ENCODE results near the gene NEU1.

NEU1 gene

DNA sequence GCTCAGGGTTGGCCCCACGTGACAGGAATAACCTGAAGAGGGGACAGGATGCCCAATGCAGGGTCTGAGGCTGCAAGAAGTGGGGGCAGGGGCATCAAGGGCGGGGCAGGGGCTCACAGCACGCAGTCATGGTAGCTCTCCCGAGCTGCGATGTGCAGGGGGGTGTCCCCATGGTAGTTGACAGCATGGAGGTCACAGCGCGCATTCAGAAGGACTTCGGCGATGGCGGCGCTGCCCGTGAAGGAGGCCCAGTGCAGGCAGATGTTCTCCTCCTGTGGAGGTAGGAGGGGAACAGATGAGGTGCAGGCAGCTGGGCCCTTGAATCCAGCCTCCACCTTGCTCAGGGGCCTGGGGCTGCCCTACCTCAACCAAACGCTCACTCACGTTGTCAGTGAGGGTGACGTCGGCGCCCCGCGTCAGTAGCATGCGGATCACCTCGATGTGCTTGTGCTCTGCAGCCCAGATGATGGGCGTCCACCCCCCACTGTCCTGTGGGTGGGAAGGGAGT, 22.0 kb upstream of the NEU1 start:
- TF ChIP-seq GATA1 (IDR thresholded peaks at IDR 0.05; ENCODE audit: low read depth, low read length) (no peak), POLR2A (IDR thresholded peaks at IDR 0.05; ENCODE audit: low read length) (no peak)
- no peak for DNase-seq

DNA sequence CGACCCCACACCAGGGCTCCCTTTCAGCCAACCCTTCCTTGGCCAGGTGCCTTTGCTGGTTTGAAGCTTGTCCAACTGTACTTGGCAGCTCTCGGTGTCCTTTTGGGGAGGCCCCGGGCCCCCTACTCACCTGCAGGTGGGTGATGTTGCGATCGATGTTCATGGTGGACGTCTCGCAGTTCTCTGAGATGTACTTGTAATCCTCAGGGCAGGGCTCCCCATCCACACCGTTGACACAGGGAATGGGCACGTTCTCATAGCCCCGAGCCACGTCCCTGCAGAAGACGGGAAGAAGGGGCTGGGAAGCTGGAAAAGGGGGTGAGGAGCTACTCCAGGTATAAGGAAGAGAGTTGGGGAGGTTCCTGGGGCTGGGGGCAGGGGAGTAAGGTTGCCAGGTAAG, 21.1 kb upstream of the NEU1 start:
- no peak for TF ChIP-seq POLR2A (IDR thresholded peaks at IDR 0.05; ENCODE audit: low read length)
- no peak for TF ChIP-seq GATA1 (IDR thresholded peaks at IDR 0.05; ENCODE audit: low read depth, low read length)
- DNase-seq: no peak

DNA sequence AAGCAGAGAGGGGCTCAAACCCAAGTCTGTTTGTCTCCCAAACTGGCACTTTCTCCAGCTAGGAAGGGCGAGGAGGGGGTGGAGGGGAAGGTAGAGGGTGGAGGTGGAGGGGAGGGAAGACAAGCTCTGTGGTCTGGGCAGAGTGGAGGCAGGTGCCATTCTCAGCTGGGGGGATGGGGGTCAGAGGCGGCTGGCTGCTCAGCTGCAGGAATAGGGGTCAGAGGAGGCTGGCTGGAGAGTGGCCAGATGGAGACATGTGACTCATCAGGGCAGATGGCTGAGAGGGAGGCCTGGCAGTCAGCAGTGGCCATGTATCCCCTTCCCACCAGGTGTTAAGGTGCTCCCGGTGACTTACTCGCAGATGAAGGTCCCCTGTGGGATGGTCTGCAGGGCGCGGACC, 19.7 kb upstream of the NEU1 start:
- no peak for DNase-seq
- TF ChIP-seq POLR2A (IDR thresholded peaks at IDR 0.05; ENCODE audit: low read length) (no peak), GATA1 (IDR thresholded peaks at IDR 0.05; ENCODE audit: low read depth, low read length) (no peak)

DNA sequence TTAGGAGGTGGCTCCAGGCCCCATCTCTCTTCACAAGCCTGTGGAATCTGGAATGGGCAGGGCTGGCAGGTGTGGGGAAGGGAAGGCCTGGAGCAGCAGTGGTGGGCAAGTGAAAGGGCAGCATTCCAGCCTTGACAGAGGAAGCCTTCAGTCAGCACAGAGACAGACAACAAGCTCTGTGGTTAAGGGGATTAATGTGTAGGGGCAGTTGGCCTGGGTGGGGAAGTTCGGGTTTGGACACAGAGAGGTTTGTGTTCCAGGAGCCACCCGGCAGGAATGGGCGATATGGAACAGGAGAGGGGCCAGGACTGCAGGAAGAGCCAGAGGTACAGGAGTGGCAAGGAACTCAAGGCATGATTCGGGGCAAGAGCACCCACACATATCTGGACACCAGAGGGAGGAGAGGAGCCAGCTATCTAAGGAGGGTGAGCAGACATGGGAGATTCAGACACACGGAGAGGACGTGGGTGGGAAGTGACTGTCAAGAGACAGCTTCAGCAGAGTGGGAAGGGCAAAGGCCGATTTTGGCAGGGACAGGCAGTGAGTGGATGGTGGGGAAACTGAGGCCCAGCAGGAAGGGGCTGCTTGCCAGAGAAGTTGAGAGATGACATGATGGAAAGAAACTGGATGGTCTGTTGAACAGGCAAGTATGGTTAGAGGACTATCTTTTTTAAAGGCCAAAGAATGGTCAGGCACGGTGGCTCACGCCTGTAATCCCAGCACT, 18.7 kb upstream of the NEU1 start:
- no peak for DNase-seq
- no peak for TF ChIP-seq GATA1 (IDR thresholded peaks at IDR 0.05; ENCODE audit: low read depth, low read length)
- no peak for TF ChIP-seq POLR2A (IDR thresholded peaks at IDR 0.05; ENCODE audit: low read length)

DNA sequence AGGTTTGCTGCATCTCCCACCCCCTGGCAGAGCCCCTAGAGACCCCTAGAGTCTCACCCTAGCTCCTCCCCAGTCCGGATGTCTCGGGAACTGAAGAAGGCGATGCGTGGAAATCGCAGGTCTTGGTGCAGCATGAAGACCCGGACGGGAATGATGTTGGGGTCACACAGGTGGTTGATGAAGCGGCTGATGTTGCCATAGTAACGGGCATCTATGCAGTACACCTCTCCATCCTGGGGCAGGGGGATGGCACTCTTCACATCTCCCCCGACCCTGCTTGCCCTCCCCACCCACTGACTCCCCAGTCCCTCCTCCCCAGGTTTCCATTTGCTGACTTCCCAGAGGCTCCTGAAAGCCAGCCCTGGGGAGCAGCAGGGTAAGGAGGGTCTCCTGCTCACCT, 18.0 kb upstream of the NEU1 start:
- no peak for DNase-seq
- TF ChIP-seq POLR2A (IDR thresholded peaks at IDR 0.05; ENCODE audit: low read length): no peak

DNA sequence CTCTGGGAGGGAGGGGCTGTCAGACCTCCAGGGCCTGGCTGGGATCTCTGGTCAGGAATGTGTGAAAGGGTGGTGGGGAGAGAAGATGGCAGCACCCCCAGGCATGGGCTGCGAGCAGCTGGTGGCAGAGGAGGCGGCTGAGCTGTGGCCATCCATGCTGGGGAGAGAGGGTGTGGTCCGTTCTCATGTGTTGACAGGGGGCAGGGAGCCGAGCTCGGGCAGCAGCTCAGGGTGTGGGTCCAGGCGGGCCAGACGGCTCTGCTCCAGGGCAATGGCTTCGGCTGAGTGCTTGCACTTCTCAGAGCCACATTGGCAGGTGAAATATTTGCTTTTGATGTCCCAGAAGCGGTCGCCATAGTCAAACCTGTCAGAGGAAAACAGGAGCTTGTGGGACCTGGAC, 17.3 kb upstream of the NEU1 start:
- no peak for DNase-seq
- TF ChIP-seq POLR2A (IDR thresholded peaks at IDR 0.05; ENCODE audit: low read length) (no peak), GATA1 (IDR thresholded peaks at IDR 0.05; ENCODE audit: low read depth, low read length) (no peak)

DNA sequence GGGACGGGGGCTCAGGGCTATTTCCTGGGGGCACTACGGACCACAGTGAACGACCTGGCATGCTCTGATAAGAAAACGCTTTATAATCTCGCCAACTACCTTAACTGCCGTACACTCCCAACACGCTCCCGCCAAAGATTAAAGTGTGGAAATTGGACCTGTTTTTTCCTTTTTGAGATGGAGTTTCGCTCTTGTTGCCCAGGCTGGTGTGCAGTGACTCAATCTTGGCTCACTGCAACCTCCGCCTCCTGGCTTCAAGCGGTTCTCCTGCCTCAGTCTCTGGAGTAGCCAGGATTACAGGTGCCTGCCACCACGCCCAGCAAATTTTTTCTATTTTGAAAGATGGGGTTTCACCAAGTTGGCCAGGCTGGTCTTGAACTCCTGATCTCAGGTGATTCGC, 16.5 kb upstream of the NEU1 start:
- DNase-seq: no peak
- TF ChIP-seq POLR2A (IDR thresholded peaks at IDR 0.05; ENCODE audit: low read length): no peak
- TF ChIP-seq GATA1 (IDR thresholded peaks at IDR 0.05; ENCODE audit: low read depth, low read length): no peak

DNA sequence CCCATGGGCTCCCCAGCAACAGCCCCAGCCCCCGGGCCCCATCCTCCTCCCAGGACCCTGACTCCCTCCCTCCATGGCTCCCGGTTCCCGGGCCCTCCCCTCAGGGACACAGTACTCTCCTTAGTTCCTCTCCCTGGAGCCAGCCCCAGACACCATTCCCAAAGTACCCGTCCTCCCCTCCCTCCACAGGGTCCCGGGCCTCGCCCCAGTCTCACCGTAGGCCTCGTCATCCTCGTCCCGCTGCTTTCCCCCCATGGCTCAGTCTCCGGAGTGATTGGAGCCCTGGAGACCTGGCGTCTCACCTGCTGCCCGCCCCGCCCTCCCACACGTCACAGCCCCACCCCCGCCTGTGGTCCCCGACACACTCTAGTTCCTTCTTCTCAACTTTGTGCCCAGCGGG, 16.1 kb upstream of the NEU1 start, which contains the start of gene SLC44A4:
SLC44A4 (minus strand) TSS at position 272 of the 400 bp plus-strand sequence; CDS start at position 255, 17 bp downstream.
- TF ChIP-seq POLR2A (IDR thresholded peaks at IDR 0.05; ENCODE audit: low read length): no peak
- no peak for TF ChIP-seq GATA1 (IDR thresholded peaks at IDR 0.05; ENCODE audit: low read depth, low read length)
- no peak for DNase-seq

DNA sequence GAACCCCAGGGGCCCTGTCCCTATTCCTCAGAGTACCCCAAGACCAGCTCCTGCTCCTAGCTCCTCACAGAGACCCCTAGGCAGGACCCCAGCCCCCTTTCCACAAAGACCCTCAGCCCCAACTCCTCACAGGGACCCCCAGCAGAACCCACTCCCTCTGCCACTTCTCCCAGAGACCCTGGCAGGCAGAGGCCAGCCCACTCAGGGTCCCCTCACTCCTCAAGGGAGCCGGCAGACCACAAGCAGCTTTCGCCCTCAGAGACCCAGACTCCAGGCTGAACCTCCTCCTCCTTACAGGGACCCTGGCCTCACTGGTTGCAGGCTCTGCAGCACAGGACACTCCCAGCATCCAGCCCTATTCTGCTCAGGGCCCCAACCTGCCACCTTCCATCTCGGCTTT, 15.6 kb upstream of the NEU1 start:
- no peak for DNase-seq
- TF ChIP-seq GATA1 (IDR thresholded peaks at IDR 0.05; ENCODE audit: low read depth, low read length) (no peak), POLR2A (IDR thresholded peaks at IDR 0.05; ENCODE audit: low read length) (no peak)

DNA sequence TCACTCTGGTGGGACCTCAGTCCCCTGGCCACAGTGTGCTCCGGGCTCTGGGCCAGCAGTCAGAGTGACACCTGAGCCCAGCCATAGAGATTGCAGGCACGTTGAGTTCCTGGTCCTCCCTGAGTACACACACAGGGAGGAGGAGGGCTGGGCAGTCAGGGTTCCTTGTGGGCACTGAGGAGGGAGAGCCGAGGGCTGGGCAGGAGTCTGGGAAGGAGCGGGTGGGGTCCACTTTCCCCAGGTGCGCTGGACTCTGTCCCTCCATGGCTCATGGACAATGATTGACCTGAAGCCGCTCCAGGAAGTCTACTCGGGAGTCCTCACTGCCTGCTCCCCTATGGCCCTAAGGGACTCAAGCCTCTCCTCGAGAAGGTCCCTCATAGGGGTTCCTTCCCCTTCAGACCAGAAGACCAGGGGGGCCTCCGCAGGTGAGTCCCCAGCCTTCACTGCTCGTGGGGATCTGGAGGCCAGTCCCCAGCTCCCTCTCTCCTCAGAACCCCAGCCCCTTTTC, 15.1 kb upstream of the NEU1 start:
- TF ChIP-seq POLR2A (IDR thresholded peaks at IDR 0.05; ENCODE audit: low read length): no peak
- no peak for DNase-seq

DNA sequence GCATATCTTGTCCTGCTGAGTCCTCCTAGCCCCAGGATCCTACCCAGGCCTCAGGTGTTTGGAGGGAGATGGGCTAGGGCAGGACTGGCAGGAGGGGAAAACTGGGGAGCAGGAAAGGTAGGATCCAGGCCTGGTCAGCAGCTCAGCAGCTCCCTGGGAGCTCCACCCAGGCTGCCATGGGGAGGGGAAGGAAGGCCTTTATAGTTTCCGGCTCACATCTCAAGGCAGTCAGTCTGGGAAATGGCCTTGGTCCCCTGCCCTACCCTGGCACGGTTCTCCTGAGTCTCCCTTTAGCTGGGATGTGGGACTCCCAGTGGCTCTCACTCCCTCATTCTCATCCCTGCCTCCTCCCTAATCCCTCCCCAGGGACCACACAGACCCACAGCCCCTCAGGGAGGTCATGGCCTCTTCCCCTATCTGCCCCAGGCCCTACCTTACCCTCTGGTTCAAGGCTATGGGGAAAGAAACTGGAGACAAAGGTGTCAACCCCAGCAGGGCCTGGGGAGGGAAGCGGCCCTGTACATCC, 14.6 kb upstream of the NEU1 start:
- no peak for DNase-seq
- no peak for TF ChIP-seq GATA1 (IDR thresholded peaks at IDR 0.05; ENCODE audit: low read depth, low read length)
- no peak for TF ChIP-seq POLR2A (IDR thresholded peaks at IDR 0.05; ENCODE audit: low read length)

DNA sequence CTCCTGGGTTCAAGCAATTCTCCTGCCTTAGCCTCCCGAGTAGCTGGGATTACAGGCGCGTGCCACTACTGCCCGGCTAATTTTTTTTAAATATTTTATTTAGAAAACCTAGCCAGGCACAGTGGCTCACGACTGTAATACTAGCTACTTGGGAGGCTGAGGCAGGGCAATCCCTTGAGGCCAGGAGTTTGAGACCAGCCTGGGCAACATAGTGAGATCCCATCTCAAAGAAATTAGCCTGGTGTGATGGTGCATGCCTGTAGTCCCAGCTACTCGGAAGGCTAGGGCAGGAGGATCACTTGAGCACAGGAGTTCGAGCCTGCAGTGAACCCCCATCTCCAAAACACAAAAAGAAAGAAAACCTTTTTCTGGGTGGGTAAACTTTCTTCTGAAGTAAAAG, 13.7 kb upstream of the NEU1 start:
- no peak for TF ChIP-seq GATA1 (IDR thresholded peaks at IDR 0.05; ENCODE audit: low read depth, low read length)
- no peak for TF ChIP-seq POLR2A (IDR thresholded peaks at IDR 0.05; ENCODE audit: low read length)
- DNase-seq: no peak

DNA sequence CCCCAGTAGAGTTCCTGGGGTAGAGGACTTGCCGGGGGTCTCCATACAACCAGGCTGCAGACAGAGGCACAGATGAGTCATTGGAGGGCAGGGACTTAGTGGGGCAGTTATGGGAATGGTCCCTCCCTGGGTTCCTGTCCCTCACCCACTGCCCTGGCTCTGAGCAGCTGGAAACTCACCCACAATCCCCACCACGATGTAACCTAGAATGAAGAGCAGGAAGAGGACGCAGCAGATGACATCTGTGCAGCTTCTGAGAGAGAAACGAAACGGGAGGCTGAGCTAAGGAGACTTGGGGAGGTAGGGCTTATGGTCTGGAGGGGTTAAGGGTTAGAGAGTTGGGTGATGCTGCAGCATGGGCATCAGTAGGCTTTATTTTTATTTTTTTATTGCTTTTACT, 13.3 kb upstream of the NEU1 start:
- TF ChIP-seq GATA1 (IDR thresholded peaks at IDR 0.05; ENCODE audit: low read depth, low read length): no peak
- TF ChIP-seq POLR2A (IDR thresholded peaks at IDR 0.05; ENCODE audit: low read length): no peak
- no peak for DNase-seq

DNA sequence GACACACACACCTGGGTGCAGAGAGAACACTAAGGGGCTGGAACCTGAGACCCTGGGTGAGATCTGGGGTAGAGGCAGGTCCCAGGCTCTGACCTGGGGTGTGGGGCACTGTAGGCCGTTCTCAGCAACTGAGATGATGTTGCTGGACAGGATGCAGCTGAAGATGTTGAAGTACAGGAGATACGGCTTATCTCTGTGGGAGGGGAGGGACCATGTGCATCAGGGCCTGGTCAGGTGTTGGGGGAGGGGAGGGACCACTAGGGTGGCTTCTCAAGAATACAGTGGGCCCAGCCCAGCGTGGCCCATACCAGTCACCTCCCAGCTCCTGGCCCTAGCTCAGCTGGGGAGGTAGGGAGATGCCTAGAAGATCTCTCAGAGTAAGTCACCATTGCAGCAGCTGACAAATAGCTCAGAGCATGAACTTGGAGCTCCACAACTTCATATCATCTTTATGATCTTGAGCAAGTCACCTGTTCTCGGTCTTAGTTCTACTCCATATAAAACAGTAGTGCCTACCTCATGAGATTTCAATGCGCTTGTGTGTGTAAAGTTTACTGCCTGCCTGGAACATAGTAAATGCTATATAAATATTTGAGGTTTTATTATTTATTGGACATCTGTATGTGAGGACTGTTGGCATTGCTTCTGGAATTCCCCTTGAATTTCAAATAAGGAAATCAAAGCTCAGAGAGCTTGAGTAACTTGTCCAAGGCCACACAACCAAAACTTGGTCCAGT, 12.4 kb upstream of the NEU1 start:
- TF ChIP-seq GATA1 (IDR thresholded peaks at IDR 0.05; ENCODE audit: low read depth, low read length) (no peak), POLR2A (IDR thresholded peaks at IDR 0.05; ENCODE audit: low read length) (no peak)
- DNase-seq: peak in 1 of 2 experiments; percentile 24
